ENCODE results near the gene PNPO.
A peak's percentile ranks its signal among the peaks of the same experiment; 100 is the strongest.

The PNPO gene

DNA sequence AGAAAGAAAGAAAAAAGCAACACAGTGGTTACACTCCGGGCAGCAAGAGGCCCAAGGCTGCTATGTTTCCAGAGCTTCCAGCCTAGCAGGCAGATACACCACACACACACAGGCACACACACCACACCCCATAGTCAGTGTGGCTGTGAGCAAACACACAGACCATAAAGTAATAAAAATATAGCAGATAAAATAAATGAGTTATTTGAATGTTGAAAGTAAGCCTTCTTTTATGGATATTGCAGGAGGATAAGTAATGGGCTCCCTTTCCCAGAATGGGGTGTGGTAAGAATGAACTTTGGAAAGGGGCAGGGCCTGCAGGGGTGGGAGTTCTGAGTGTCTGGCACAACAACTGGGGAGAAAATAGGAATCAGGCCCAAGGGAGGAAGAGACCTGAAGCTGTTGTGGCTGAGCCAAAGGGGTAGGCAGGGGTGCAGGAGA lies 24.7 kb downstream of the PNPO start:
- DNase-seq (ENCODE audit: low spot score) = no peak
- no peak overlapping the region for H3K4me3 ChIP-seq
- TF ChIP-seq, protein P1, sequence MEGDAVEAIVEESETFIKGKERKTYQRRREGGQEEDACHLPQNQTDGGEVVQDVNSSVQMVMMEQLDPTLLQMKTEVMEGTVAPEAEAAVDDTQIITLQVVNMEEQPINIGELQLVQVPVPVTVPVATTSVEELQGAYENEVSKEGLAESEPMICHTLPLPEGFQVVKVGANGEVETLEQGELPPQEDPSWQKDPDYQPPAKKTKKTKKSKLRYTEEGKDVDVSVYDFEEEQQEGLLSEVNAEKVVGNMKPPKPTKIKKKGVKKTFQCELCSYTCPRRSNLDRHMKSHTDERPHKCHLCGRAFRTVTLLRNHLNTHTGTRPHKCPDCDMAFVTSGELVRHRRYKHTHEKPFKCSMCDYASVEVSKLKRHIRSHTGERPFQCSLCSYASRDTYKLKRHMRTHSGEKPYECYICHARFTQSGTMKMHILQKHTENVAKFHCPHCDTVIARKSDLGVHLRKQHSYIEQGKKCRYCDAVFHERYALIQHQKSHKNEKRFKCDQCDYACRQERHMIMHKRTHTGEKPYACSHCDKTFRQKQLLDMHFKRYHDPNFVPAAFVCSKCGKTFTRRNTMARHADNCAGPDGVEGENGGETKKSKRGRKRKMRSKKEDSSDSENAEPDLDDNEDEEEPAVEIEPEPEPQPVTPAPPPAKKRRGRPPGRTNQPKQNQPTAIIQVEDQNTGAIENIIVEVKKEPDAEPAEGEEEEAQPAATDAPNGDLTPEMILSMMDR (IDR thresholded peaks at IDR 0.05) = no peak
- no peak overlapping the region for H3K27ac ChIP-seq

DNA sequence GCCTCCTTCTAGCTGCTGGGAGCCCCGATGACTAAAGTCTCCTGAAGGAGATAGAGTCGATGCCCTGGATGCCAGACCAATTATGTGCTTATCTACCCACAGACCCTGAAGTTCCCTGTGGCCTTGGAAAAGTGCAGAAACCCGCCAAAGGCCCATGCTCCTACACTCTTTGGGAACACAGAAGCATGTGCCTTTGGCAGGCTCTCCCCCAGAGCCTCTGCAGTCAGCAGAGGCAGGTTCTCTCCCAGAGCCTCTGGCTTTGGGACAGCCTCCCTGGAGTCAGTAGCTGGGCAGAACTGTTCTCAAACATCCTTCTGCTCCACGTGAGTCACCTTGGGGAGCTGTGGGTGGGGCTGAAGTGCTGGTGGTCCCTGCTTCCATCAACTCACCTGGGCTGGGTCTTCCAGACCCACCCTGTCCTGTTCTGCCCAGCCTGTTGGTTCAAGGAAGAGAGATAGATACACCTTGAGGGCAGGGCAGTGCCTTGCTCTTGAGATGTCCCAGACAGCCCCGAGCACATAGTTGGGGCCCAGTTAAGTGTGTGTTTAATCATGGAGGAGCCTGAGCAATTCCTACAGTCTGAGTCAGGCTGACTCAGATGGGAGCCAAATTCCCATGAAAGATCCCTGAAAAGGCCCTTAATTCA lies 26.4 kb downstream of the PNPO start:
- Histone ChIP-seq H3K27ac (no peak overlapping the region), H3K4me3 (no peak overlapping the region)
- no peak for DNase-seq (ENCODE audit: low spot score)
- TF ChIP-seq, protein P1 (IDR thresholded peaks at IDR 0.05) = no peak

DNA sequence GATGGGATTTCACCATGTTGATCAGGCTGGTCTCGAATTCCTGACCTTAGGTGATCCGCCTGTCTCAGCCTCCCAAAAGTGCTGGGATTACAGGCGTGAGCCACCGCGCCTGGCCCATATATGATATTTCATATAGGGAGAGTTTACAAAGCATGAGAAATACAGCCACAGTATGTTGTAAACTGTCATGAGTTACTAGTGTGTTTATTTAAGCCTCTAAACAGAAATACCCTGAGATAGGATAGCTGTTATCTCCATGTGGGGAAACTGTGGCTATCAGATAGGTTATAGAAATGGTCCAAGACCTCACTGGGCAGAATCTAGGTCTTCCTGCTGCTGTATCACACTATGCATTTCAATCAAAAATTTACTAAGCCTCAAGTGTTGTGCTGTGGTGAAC lies 27.5 kb downstream of the PNPO start:
- DNase-seq (ENCODE audit: low spot score) = no peak
- Histone ChIP-seq H3K4me3 (no peak overlapping the region), H3K27ac (no peak overlapping the region)
- TF ChIP-seq, protein P1 (IDR thresholded peaks at IDR 0.05) = no peak

DNA sequence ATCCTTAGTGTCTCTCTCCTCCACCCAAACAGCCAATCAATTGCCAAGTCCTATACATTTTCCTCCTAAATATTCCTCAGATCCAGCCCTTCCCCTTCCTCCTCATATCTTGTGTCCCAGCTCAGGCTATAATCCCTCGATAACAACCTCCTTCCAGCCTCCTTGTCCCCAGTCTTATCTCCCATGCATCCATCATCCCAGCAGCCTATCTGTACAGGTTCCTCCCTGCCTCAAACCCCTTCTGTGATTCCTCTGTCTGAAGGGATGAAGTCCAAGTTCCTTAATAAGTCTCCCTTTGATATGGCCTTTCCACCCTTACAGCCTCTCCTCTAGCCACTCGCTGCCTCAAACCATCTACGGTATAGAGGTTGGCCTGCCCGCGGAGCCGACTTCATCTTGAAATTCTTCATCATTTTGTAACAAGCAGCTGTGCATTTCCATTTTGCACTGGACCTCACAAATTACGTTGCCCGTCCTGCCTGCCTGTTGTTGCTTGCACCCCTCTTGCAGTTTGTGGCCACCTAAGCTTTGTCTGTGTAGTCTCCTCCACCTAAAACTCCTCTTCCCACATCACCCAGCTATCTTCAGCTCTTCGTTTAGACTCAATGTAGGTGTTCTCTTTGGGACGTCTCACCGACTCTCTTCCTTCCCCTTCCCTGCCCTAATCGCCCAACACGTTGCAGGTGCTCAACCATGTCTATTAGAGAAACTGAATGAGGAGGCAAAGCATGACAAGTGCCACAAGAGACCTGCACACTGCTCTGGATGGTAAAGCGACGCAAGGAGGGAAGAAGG lies 28.8 kb downstream of the PNPO start:
- peak overlapping the region; percentile 89 for H3K4me3 ChIP-seq
- DNase-seq (ENCODE audit: low spot score) = no peak
- H3K27ac ChIP-seq = peak overlapping the region in 1 of 2 donors; percentile 30

DNA sequence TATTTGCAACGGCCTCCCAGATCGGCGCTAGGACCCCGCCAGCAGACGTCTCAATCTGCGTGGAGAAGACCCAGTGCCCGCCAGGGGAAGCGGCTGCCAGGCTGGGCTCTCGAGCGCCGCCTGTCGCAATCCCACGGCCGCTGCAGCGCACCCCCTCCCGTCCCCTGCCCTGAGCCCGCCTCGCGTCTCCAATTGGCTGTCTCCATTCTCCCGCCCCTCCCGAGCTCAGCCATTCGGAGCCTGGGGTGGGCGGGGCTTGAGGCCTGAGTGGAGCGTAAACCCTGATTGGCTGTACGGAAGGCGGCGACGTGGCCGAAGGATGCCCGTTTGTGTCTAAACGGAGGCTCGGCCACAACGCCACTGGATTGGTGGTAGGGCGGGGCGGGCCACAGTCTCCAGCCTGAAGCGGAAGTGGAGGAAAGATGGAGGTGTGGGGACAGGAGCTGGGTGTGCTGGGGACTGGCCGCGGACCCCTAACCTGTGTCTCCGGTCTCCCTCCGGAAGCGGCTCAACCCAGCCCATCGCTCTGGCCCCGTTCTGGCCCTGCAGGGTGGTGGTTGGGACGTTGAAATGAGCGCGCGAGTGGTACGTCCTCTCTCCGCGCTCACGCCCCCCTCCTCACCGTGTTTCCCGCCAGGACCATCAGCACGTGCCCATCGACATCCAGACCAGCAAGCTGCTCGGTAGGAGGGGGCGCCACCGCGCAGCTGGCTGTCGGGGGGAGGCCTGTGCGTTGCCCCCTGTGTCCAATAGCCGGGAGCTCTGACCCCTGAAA lies 29.5 kb downstream of the PNPO start, which contains the start of gene CDK5RAP3:
CDK5RAP3 (plus strand) TSS at position 389 of the 775 bp plus-strand sequence; CDS start at position 423, 34 bp downstream.
- Histone ChIP-seq H3K4me3 (peak within 1 kb of the TSS; percentile 89), H3K27ac (peak within 1 kb of the TSS; percentile 73 to 91)
- DNase-seq (ENCODE audit: low spot score) = peak; percentile 99
- TF ChIP-seq, protein P1 (IDR thresholded peaks at IDR 0.05) = peak; percentile 90

More for the DNA sequence above, 28.8 kb downstream of the PNPO start:
- TF ChIP-seq, protein P1 (IDR thresholded peaks at IDR 0.05) = no peak

DNA sequence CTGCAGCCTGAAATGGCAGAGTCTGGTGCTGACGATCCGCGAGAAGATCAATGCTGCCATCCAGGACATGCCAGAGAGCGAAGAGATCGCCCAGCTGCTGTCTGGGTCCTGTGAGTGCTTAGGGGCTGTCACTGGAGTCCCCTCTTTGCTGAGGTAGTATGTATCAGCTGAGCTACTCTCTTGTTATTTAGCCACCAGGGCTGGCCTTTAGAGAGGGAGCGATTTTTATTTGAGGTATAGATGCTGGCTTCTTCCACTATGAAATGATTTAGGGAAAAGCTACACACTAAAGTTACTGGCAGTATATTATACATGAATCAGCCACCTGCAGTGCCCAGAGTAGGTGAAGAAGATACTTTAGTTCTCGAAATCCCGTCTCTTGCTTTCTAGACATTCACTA lies 32.2 kb downstream of the PNPO start:
- no peak overlapping the region for H3K4me3 ChIP-seq
- TF ChIP-seq, protein P1 (IDR thresholded peaks at IDR 0.05) = no peak

More for the DNA sequence above, 32.2 kb downstream of the PNPO start:
- H3K27ac ChIP-seq = no peak overlapping the region
- DNase-seq (ENCODE audit: low spot score) = no peak
